Pancreas (tissue), 10 donors: ENCODE results near the gene STARD7. TPM values are rescaled to one million over a fixed set of nuclear protein-coding genes. Genes with fewer than 3 reads are reported as not detected.

ENCODE experiments used
- ATAC-seq, 4 donors: fragments of 200-7000 bp; cut with Tn5 transposase; one replicate each; pipeline versions ENCODE4 v1.8.0 to v1.9.1; 2020; ENCODE audit warnings: mild to moderate bottlenecking in 4 of 4, moderate library complexity in 4 of 4
- DNase-seq, 6 donors: peaks; one replicate each; pipeline ENCODE4 v3.0.0-alpha.2; 2020
- FAIRE-seq: peaks from 2 replicates; lab custom pipeline; 2012; peaks lifted over from hg19 to GRCh38; lab: Jason Lieb, UNC
- H3K27ac ChIP-seq, 4 donors: fragments of 200-600 bp; sonication (generic); 1 replicate in 3 of 4; 2 replicates in 1 of 4; pipeline versions ENCODE4 v1.5.0 to v1.8.0; 2020
- H3K27me3 ChIP-seq, 4 donors: fragments of 200-600 bp; one replicate each; pipeline ENCODE4 v1.8.0; 2021
- H3K36me3 ChIP-seq, 3 donors: fragments of 200-600 bp; sonication (generic) in 1 of 3; one replicate each; pipeline versions ENCODE4 v1.5.0 to v1.8.0; 2020 to 2021
- H3K4me1 ChIP-seq, 3 donors: fragments of 200-600 bp; one replicate each; pipeline ENCODE4 v1.8.0; 2021
- H3K4me3 ChIP-seq, 4 donors: fragments of 200-600 bp; sonication (generic) in 2 of 4; one replicate each; pipeline versions ENCODE4 v1.5.0 to v1.8.0; 2020 to 2021
- H3K9me3 ChIP-seq, 4 donors: fragments of 200-600 bp; one replicate each; pipeline ENCODE4 v1.8.0; 2021
- CTCF ChIP-seq, 4 donors: fragments of 200-600 bp; sonication (generic) in 3 of 4; IDR thresholded peaks; one replicate each; pipeline versions ENCODE4 v1.5.0 to v1.8.0; 2021; ENCODE audit warnings: antibody characterized with exemption in 4 of 4
- WGBS, 2 donors: extraction: QIAGEN DNeasy Blood & Tissue Kit; methylation state at CpG; one replicate each; pipeline ENCODE4 v1.1.7; 2013; 5-methylcytosine and 5-hydroxymethylcytosine counted together
- intact Hi-C, 3 donors: fragments of 100-400 bp; cut with DNase I; formaldehyde crosslinking; loops; one replicate each; pipeline versions ENCODE4 v1.11.1 to v1.14.2; 2022
- polyA plus RNA-seq, 2 donors: library from polyadenylated mRNA; stranded (reverse); fragments of 200-250 nt; gene quantifications; one replicate each; pipeline ENCODE4 v1.2.3, GENCODE V29; 2013
- total RNA-seq, 6 donors: library from RNA; stranded (reverse); fragmentation: NEBNext Ultra II Directional in 4 of 6; extraction: Animal tissue kit (Norgen Biotek cat#: 25700) in 4 of 6; gene quantifications; one replicate each; pipeline versions ENCODE4 v1.2.1 to v1.2.4, GENCODE V29; 2021 to 2023
- donor health status: healthy with polysubstance abuse.
- donor health status: DM: no; HTN: no; CAD: no; lungs with moderate emphysema.
- donor health status: DM: no; HTN: no; CAD: no.
- donor health status: control.
- donor health status: control.
- donor health status: Bipolar disorder and iron deficiency.
- donor health status: DM: yes; HTN: yes; CAD: no.
- donor health status: DM: no; HTN: no; CAD: no.
- donor health status: DM: no; HTN: no; CAD: no.
- donor health status: DM: yes; HTN: yes; CAD: no.

STARD7 gene
- total and polyA plus RNA-seq, 8 donors: 21.7 to 65.1 (median 48.3) TPM

- FAIRE-seq (no peak), ATAC-seq (no peak), DNase-seq (no peak)
- Histone ChIP-seq H3K27me3 (no peaks in the 10 kb centered on the region), H3K4me1 (no peaks in the 10 kb centered on the region), H3K27ac (no peak overlapping the region), H3K9me3 (no peaks in the 10 kb centered on the region), H3K4me3 (no peak overlapping the region), H3K36me3 (peaks cover 4 to 13% (median 4%) of the 10 kb centered on the region in 3 donors)
- intact Hi-C loops: no loop called here
- no peak for TF ChIP-seq CTCF (IDR thresholded peaks at IDR 0.05)
Observed at GRCh38 chr2:96180521-96180920, 28.1 kb downstream of the STARD7 start.

GRCh38 chr2:96180002-96180401, 28.6 kb downstream of the STARD7 start:
- DNase-seq (no peak), FAIRE-seq (no peak), ATAC-seq (no peak)
- Histone ChIP-seq H3K4me3 (no peak overlapping the region), H3K27ac (no peak overlapping the region), H3K4me1 (no peaks in the 10 kb centered on the region), H3K9me3 (no peaks in the 10 kb centered on the region), H3K36me3 (peaks cover 0 to 8% (median 4%) of the 10 kb centered on the region in 3 donors), H3K27me3 (no peaks in the 10 kb centered on the region)
- no peak for TF ChIP-seq CTCF (IDR thresholded peaks at IDR 0.05)
- intact Hi-C loops: no loop called here
- 91 to 96% methylated on average over 1 of the region's 1 CpG for WGBS, 2 donors

- DNase-seq: no peak
- Histone ChIP-seq H3K27ac (no peak overlapping the region), H3K4me3 (no peak overlapping the region), H3K4me1 (no peaks in the 10 kb centered on the region), H3K36me3 (no peaks in the 10 kb centered on the region), H3K27me3 (no peaks in the 10 kb centered on the region), H3K9me3 (no peaks in the 10 kb centered on the region)
- intact Hi-C loops: no loop called here
- FAIRE-seq: no peak
- ATAC-seq: no peak
- no peak for TF ChIP-seq CTCF (IDR thresholded peaks at IDR 0.05)
- WGBS, 2 donors: 53 to 55% methylated on average over 4 of the region's 4 CpGs
Observed at GRCh38 chr2:96176661-96177060, 32.0 kb downstream of the STARD7 start.

- intact Hi-C loops: no loop called here
- Histone ChIP-seq H3K4me1 (no peaks in the 10 kb centered on the region), H3K36me3 (no peaks in the 10 kb centered on the region), H3K9me3 (no peaks in the 10 kb centered on the region), H3K4me3 (no peak overlapping the region), H3K27me3 (no peaks in the 10 kb centered on the region), H3K27ac (no peak overlapping the region)
- DNase-seq (no peak), ATAC-seq (no peak), FAIRE-seq (no peak)
- WGBS, 2 donors: 76 to 82% methylated on average over 6 of the region's 6 CpGs
- TF ChIP-seq CTCF (IDR thresholded peaks at IDR 0.05): no peak
Observed at GRCh38 chr2:96175951-96176350, 32.7 kb downstream of the STARD7 start.

- intact Hi-C loops: no loop called here
- no peak overlapping the region for H3K4me3 ChIP-seq
- DNase-seq (peak; percentile 58 to 90 (median 82)), ATAC-seq (peak; percentile 95 to 100 (median 98)), FAIRE-seq (no peak)
- H3K4me1 ChIP-seq: no peaks in the 10 kb centered on the region
- no peaks in the 10 kb centered on the region for H3K27me3 ChIP-seq
- H3K27ac ChIP-seq: no peak overlapping the region
- peak; percentile 83 to 96 (median 88) for TF ChIP-seq CTCF (IDR thresholded peaks at IDR 0.05)
- H3K36me3 ChIP-seq: no peaks in the 10 kb centered on the region
- H3K9me3 ChIP-seq: no peaks in the 10 kb centered on the region
- 47 to 50% methylated on average over 8 of the region's 8 CpGs for WGBS, 2 donors
Observed at GRCh38 chr2:96174251-96175144, 34.1 kb downstream of the STARD7 start.
